Measurements from ENCODE around the gene PGAM1.

The PGAM1 gene

DNA sequence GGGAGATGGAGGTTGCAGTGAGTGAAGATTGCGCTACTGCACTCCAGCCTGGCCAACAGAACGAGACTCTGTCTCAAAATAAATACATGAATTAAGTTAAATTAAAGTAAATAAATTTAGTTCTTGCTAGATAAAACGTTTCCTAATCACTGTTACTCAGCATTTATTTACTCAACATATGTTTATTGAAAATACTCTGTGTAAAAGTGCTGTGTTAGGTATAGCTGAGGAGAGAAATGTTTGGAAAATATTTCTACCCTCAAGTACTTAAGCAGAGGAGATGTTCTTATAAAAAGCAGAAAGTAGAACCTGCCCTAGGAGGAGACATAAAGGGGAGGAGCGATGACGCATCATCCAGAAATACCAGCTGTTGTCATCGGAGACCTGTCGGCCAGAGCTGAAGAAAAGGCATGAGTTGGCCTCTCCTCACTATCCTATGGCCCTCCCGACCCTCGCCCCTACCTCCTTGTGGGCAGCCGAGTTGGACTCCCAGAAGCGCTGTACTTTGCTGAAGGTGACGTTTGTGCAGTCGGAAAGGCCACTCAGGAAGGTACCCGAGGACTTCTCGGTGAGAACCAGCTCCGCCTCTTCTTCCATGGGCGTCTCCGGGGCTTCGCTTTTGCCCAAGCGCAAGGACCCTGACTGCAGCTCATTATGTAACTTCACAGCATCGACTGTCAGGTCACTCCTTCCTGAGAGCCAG, 26.0 kb upstream of the PGAM1 start (continued):
- TF ChIP-seq ZNF76 (tag by site-specific recombination; IDR thresholded peaks at IDR 0.05; ENCODE audit: borderline replicate concordance, low read depth) (peak; percentile 37; the same call in 1 of the 2 replicates), SP7 (tag by site-specific recombination; IDR thresholded peaks at IDR 0.05) (peak; percentile 57; the same call in 1 of the 2 replicates), ZNF138 (tag by site-specific recombination; IDR thresholded peaks at IDR 0.05; ENCODE audit: borderline replicate concordance) (no peak), ZBTB17 (tag by site-specific recombination; IDR thresholded peaks at IDR 0.05) (peak; percentile 69; the same call in 1 of the 2 replicates), ZNF133 (tag by site-specific recombination; IDR thresholded peaks at IDR 0.05) (no peak), ZNF324 (tag by site-specific recombination; IDR thresholded peaks at IDR 0.05) (no peak), ZNF660 (tag by site-specific recombination; IDR thresholded peaks at IDR 0.05) (peak; percentile 12; the same call in 1 of the 2 replicates), WT1 (tag by site-specific recombination; IDR thresholded peaks at IDR 0.05) (peak; percentile 59; the same call in 1 of the 2 replicates), ZNF335 (tag by site-specific recombination; conservative IDR thresholded peaks at IDR 0.05) (peak; percentile 96), ZEB2 (tag by site-specific recombination; IDR thresholded peaks at IDR 0.05) (peak; percentile 66; the same call in 1 of the 2 replicates), ZFP69B (tag by site-specific recombination; IDR thresholded peaks at IDR 0.05) (no peak), ZNF624 (tag by site-specific recombination; IDR thresholded peaks at IDR 0.05) (no peak), SP2 (tag by site-specific recombination; IDR thresholded peaks at IDR 0.05) (peak; percentile 61), ZNF664 (tag by site-specific recombination; IDR thresholded peaks at IDR 0.05) (no peak), ZNF529 (tag by site-specific recombination; IDR thresholded peaks at IDR 0.05; ENCODE audit: insufficient replicate concordance) (no peak), ZNF561 (tag by site-specific recombination; IDR thresholded peaks at IDR 0.05; ENCODE audit: borderline replicate concordance) (0 out of 2 replicates have a peak, but pooled peaks have one; percentile 26), KLF1 (tag by site-specific recombination; IDR thresholded peaks at IDR 0.05) (0 out of 2 replicates have a peak, but pooled peaks have one; percentile 18)
- TF ChIP-seq, protein P1, sequence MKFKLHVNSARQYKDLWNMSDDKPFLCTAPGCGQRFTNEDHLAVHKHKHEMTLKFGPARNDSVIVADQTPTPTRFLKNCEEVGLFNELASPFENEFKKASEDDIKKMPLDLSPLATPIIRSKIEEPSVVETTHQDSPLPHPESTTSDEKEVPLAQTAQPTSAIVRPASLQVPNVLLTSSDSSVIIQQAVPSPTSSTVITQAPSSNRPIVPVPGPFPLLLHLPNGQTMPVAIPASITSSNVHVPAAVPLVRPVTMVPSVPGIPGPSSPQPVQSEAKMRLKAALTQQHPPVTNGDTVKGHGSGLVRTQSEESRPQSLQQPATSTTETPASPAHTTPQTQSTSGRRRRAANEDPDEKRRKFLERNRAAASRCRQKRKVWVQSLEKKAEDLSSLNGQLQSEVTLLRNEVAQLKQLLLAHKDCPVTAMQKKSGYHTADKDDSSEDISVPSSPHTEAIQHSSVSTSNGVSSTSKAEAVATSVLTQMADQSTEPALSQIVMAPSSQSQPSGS (tag by site-specific recombination; IDR thresholded peaks at IDR 0.05; ENCODE audit: low read depth) = peak; percentile 74
- TF ChIP-seq, protein P2, sequence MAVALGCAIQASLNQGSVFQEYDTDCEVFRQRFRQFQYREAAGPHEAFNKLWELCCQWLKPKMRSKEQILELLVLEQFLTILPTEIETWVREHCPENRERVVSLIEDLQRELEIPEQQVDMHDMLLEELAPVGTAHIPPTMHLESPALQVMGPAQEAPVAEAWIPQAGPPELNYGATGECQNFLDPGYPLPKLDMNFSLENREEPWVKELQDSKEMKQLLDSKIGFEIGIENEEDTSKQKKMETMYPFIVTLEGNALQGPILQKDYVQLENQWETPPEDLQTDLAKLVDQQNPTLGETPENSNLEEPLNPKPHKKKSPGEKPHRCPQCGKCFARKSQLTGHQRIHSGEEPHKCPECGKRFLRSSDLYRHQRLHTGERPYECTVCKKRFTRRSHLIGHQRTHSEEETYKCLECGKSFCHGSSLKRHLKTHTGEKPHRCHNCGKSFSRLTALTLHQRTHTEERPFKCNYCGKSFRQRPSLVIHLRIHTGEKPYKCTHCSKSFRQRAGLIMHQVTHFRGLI (tag by site-specific recombination; IDR thresholded peaks at IDR 0.05) = peak; percentile 39; the same call in 1 of the 2 replicates
- TF ChIP-seq, protein P3, sequence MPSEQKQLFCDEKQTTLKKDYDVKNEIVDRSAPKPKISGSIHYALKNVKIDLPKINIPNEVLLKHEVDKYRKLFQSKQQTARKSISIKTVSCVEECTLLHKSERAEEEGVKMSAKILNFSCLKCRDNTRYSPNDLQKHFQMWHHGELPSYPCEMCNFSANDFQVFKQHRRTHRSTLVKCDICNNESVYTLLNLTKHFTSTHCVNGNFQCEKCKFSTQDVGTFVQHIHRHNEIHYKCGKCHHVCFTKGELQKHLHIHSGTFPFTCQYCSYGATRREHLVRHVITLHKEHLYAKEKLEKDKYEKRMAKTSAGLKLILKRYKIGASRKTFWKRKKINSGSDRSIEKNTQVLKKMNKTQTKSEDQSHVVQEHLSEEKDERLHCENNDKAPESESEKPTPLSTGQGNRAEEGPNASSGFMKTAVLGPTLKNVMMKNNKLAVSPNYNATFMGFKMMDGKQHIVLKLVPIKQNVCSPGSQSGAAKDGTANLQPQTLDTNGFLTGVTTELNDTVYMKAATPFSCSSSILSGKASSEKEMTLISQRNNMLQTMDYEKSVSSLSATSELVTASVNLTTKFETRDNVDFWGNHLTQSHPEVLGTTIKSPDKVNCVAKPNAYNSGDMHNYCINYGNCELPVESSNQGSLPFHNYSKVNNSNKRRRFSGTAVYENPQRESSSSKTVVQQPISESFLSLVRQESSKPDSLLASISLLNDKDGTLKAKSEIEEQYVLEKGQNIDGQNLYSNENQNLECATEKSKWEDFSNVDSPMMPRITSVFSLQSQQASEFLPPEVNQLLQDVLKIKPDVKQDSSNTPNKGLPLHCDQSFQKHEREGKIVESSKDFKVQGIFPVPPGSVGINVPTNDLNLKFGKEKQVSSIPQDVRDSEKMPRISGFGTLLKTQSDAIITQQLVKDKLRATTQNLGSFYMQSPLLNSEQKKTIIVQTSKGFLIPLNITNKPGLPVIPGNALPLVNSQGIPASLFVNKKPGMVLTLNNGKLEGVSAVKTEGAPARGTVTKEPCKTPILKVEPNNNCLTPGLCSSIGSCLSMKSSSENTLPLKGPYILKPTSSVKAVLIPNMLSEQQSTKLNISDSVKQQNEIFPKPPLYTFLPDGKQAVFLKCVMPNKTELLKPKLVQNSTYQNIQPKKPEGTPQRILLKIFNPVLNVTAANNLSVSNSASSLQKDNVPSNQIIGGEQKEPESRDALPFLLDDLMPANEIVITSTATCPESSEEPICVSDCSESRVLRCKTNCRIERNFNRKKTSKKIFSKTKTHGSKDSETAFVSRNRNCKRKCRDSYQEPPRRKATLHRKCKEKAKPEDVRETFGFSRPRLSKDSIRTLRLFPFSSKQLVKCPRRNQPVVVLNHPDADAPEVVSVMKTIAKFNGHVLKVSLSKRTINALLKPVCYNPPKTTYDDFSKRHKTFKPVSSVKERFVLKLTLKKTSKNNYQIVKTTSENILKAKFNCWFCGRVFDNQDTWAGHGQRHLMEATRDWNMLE (tag by site-specific recombination; conservative IDR thresholded peaks at IDR 0.05; ENCODE audit: low read depth) = peak; percentile 2; the same call in 1 of the 2 replicates
- TF ChIP-seq, protein P4, sequence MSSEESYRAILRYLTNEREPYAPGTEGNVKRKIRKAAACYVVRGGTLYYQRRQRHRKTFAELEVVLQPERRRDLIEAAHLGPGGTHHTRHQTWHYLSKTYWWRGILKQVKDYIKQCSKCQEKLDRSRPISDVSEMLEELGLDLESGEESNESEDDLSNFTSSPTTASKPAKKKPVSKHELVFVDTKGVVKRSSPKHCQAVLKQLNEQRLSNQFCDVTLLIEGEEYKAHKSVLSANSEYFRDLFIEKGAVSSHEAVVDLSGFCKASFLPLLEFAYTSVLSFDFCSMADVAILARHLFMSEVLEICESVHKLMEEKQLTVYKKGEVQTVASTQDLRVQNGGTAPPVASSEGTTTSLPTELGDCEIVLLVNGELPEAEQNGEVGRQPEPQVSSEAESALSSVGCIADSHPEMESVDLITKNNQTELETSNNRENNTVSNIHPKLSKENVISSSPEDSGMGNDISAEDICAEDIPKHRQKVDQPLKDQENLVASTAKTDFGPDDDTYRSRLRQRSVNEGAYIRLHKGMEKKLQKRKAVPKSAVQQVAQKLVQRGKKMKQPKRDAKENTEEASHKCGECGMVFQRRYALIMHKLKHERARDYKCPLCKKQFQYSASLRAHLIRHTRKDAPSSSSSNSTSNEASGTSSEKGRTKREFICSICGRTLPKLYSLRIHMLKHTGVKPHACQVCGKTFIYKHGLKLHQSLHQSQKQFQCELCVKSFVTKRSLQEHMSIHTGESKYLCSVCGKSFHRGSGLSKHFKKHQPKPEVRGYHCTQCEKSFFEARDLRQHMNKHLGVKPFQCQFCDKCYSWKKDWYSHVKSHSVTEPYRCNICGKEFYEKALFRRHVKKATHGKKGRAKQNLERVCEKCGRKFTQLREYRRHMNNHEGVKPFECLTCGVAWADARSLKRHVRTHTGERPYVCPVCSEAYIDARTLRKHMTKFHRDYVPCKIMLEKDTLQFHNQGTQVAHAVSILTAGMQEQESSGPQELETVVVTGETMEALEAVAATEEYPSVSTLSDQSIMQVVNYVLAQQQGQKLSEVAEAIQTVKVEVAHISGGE (tag by site-specific recombination; conservative IDR thresholded peaks at IDR 0.05; ENCODE audit: low read depth) = peak; percentile 83
- TF ChIP-seq, protein P5, sequence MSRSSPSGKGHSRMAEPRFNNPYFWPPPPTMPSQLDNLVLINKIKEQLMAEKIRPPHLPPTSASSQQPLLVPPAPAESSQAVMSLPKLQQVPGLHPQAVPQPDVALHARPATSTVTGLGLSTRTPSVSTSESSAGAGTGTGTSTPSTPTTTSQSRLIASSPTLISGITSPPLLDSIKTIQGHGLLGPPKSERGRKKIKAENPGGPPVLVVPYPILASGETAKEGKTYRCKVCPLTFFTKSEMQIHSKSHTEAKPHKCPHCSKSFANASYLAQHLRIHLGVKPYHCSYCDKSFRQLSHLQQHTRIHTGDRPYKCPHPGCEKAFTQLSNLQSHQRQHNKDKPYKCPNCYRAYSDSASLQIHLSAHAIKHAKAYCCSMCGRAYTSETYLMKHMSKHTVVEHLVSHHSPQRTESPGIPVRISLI (tag by site-specific recombination; IDR thresholded peaks at IDR 0.05) = 0 out of 2 replicates have a peak, but pooled peaks have one; percentile 12

Measured in HEK293 (cell line).